HG02642 (cell line): Measurements from ENCODE around the gene BRD7.
A peak's percentile ranks its signal among the peaks of the same experiment; 100 is the strongest.

Experiments used
- ATAC-seq: cut with Tn5 transposase; IDR thresholded peaks from one replicate; pipeline ENCODE4 v1.9.1; 2021; ENCODE audit warnings: mild to moderate bottlenecking; ENCODE audit not compliant: unreplicated experiment, poor library complexity

Gene BRD7

DNA sequence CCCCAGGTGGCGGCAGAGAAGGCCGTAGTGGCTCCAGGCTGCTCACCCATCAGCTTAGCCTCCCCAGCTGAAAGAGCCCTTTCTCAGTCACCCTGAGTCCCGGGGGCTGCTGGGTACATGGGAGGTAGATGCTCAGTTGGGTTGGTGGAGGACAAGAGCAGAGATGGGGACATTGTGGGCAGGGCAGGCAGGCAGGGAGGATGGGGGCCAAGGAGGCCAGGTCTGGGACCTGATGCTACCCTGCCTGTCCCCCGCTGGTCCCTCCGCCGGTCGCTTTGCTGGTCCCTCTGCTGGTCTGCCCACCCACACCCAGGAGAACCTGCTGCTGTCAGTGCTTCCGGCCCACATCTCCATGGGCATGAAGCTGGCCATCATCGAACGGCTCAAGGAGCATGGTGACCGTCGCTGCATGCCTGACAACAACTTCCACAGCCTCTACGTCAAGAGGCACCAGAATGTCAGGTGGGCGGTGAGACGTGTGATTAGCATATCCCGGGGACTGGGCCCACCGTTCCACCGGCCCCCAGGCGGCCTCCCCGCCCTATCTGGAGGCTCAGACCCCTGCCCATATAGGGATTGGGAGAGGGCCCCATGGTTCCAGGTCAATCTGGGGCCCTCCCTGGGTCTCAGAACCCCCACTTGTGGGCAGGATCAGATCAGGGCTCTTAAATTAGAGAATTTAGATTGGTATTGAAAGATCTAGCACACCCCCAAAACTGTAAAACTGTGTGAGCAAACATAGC is 75.6 kb downstream of the BRD7 start:
- no peak for ATAC-seq

GRCh38 chr16:50292566-50292948 is 76.2 kb downstream of the BRD7 start:
- ATAC-seq, result no peak

DNA sequence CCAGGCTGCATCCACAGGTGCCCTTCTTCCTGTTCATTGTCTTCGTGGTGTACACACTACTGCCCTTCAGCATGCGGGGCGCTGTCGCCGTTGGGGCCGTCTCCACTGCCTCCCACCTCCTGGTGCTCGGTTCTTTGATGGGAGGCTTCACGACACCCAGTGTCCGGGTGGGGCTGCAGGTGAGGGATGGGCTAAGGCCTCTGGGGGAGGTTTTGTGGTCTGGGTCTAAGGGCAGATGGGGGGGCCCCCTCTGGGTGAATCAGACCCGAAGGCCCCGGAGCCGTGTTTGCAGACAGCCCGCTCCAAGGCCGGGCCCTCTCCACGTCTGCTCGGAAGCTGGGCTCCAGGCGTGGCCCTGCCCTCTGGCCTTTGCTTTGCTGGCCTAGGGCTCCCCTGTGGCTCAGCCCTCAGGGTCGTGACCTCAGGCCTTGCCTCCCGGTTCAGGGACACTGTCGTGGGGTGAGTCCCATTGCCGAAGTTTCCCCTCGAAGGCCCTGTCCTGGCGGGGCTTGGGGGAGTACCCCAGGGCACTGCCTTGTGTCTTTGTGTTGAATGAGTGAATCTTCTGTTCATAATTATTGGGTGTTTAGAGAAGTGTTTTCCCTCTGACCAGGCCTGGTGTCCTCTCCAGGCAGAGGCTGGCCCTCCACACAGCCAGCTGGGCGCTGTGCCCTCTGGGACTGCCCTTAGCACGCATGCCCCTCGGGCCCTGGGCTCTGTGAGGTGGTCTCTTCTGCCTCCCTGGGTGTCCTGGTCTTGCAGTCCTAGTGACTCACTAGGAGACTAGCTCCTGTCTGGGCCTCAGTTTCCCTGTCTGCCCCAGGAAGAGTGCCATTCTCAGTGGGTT is 76.8 kb downstream of the BRD7 start:
- no peak for ATAC-seq

- no peak for ATAC-seq
Observed at GRCh38 chr16:50290856-50291255, 77.9 kb downstream of the BRD7 start.

DNA sequence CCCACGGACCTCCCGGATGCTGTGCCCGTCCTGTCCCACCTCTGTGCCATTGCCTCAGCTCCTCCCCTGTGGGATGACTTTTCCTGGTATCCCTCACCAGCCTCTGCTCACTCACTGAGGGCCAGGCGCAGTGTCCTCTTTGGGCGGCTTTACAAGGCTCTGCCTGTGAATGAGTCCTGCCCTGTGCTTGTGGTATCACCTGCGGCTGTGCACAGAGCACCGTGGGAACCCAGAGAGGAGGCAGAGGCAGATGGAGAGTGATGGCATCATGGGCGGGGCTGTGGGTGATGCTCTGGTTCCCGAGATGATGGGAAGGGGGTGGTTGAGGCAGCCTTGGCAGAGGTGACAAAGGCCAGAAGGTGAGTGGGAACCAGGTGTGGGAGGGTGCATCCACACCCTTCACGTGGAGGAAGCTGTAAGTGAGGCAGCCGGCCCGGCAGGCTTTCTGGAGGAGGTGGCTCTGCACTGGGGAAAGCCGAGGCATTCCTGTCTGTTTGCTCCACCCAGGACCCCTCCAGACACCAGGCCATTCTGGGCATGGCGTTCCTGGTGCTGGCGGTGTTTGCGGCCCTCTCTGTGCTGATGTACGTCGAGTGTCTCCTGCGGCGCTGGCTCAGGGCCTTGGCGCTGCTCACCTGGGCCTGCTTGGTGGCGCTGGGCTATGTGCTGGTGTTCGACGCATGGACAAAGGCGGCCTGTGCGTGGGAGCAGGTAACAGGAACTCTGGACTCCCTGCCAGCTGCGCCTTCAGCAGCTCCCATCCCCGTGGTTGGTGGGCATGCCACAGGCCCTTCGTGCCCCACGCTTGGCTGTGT is 78.6 kb downstream of the BRD7 start:
- ATAC-seq, result no peak

DNA sequence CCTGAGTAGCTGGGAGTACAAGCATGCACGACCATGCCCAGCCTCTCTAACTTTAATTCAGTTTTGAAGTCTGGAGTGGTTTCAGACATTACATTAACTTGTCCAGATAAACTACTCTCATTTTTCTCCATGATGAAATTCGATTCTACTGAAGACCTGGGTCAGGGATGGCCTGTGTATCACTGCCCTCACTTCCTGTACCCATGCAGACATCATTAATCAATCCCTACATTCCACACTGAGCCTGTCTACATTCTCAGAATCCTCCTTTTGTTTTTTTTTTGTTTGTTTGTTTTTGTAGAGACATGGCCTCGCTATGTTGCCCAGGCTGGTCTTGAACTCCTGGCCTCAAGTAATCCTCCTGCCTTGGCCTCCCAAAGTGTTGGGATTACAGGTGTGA is 79.9 kb downstream of the BRD7 start:
- no peak for ATAC-seq

DNA sequence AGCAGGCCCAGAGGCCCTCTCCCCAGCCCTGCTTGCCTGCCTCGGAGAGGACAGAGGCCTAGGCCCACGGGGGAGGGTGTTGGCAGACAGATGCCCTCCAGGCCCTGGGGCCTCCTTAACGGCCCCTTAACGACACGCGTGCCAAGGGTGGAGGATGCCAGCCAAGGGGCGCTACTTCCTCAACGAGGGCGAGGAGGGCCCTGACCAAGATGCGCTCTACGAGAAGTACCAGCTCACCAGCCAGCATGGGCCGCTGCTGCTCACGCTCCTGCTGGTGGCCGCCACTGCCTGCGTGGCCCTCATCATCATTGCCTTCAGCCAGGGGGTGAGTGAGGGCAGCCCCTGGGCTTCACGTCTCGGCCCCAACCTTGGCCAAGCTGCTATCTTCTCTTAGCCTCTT is 80.8 kb downstream of the BRD7 start:
- ATAC-seq, result no peak

- no peak for ATAC-seq
Observed at GRCh38 chr16:50286681-50287080, 82.1 kb downstream of the BRD7 start.

GRCh38 chr16:50285406-50286003 is 83.3 kb downstream of the BRD7 start:
- no peak for ATAC-seq

- ATAC-seq, result no peak
Observed at GRCh38 chr16:50284131-50284911, 84.5 kb downstream of the BRD7 start.

GRCh38 chr16:50282955-50283631 is 85.7 kb downstream of the BRD7 start:
- no peak for ATAC-seq

DNA sequence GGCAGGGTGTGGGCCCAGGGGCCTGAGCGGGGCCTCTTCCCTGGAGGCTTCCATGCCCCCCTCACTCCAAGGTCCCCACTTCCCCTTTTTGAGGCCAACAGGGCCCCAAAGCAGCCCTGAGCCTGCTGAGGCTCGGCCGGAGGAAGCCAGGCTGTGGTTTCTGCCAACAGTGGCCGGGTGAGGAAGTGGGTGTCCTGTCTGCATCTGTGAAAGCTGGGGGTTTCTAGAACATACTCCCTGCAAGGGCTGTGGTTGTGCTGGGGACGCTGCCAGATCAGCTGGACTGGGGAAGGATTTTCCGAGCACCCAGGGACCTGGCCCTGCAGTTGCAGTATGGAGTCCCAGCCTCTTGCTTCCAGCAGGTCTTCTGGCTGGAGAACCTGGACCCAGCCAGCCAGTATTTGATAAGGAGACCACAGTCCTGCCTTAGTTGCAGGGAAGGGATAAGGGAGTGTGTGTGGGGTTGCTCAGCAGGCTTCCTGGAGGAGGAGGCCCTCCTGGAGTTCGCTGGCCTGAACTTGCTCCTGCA is 86.7 kb downstream of the BRD7 start:
- peak; percentile 90 for ATAC-seq

DNA sequence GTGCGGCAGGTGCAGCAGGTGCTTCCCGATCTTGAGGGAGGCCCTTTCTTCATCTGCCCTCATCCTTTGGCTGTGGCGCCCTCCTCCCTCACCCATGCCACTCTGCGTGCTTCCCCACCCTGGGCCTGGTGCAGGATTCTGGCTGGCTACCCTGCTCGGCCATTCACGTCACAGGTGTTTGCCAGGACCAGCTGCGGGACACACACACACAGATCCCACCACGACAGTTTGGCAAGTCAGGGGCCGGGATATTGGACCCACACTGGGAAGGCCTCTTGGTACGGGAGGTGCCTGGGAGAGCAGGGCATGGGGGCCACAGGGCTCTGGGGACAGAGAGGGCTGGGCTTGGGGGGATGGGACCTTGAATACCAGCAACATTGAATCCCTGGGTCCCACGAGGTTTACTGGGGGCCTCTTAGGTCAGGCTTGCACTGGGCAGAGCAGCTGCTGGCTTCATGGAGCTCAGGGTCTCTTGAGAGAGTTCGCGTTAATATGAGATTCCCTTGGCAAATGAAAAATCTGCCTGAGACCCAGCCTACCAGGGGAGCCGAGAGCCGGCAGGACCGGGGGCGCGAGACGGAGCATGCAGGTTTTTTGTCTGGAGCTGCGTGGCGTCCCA is 87.3 kb downstream of the BRD7 start:
- ATAC-seq, result no peak

- ATAC-seq, result no peak
Observed at GRCh38 chr16:50280932-50281331, 87.9 kb downstream of the BRD7 start.

GRCh38 chr16:50279504-50279865 is 89.3 kb downstream of the BRD7 start:
- no peak for ATAC-seq

- ATAC-seq, result no peak
Observed at GRCh38 chr16:50278251-50278650, 90.5 kb downstream of the BRD7 start.

GRCh38 chr16:50276801-50277555 is 91.8 kb downstream of the BRD7 start:
- ATAC-seq, result no peak

- ATAC-seq, result no peak
Observed at GRCh38 chr16:50276326-50276640, 92.5 kb downstream of the BRD7 start.
